Testis (tissue), 2 donors: ENCODE measurements around the gene FBXL3.

Source experiments
- POLR2A ChIP-seq: fragments of 450-650 bp; IDR thresholded peaks from one replicate; pipeline ENCODE4 v1.6.1; 2017; ENCODE audit warnings: antibody characterized with exemption, mild to moderate bottlenecking, moderate library complexity
- TF ChIP-seq, protein P1 (sequence below), 3 experiments: fragments of 450-650 bp in 2 of 3; fragments of 200-600 bp in 1 of 3; sonication (generic) in 1 of 3; IDR thresholded peaks; one replicate each; pipeline ENCODE4 v1.5.1; 2016 to 2019; ENCODE audit warnings: antibody characterized with exemption in 3 of 3, mild to moderate bottlenecking in 2 of 3, moderate library complexity in 1 of 3

DNA sequence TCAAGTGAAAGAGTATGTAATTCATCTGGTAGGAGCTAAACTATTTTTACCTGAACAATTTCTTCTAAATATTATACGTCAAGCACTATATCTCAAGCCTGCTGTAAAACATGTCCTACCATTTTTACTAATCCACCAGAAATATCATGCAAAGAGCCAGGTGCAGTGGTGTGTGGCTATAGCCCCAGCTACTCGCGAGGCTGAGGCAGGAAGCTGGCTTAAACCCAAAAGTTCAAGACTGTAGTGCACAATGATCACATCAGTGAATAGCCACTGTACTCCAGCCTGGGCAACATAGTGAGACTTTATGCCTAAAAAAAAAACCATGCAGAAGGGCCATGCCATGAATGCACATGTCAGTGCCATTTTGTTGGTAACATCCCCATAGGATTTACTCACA, 55.7 kb downstream of the FBXL3 start:
- TF ChIP-seq, protein P1, sequence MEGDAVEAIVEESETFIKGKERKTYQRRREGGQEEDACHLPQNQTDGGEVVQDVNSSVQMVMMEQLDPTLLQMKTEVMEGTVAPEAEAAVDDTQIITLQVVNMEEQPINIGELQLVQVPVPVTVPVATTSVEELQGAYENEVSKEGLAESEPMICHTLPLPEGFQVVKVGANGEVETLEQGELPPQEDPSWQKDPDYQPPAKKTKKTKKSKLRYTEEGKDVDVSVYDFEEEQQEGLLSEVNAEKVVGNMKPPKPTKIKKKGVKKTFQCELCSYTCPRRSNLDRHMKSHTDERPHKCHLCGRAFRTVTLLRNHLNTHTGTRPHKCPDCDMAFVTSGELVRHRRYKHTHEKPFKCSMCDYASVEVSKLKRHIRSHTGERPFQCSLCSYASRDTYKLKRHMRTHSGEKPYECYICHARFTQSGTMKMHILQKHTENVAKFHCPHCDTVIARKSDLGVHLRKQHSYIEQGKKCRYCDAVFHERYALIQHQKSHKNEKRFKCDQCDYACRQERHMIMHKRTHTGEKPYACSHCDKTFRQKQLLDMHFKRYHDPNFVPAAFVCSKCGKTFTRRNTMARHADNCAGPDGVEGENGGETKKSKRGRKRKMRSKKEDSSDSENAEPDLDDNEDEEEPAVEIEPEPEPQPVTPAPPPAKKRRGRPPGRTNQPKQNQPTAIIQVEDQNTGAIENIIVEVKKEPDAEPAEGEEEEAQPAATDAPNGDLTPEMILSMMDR (IDR thresholded peaks at IDR 0.05), result no peak
- TF ChIP-seq POLR2A, result no peak
